ENCODE data around the gene CXCL5.
"Not testable (repeated sequence)": the region's sequence is repeated elsewhere in the genome, so short reads cannot be mapped to it uniquely, and the experiment has no call there.

CXCL5 gene

GRCh38 chr4:74015126-74015780, 16.8 kb upstream of the CXCL5 start:
- no peak for DNase-seq (ENCODE audit: low read depth)

DNA sequence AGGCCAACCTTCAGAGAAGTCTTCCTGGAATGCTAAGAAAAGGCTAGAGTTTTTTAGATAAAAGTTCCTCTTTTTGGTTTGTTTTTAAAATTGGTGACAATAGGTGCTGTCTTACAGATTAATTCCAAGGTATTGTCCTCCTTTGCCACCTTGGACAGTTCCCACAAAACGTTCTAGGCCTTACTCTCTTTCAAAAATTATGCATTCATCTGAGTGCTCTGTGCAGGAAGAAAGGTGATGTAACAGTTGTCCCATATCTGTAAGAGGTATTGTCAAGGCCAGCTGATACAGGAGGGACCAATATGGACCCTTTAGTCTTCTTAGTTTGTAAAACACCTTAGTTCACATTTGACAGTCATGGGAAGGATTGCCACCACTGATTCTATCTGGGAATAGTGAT, 15.9 kb upstream of the CXCL5 start:
- DNase-seq (ENCODE audit: low read depth) = no peak

- DNase-seq (ENCODE audit: low read depth) = no peak
Measured at GRCh38 chr4:74013264-74013663, 14.8 kb upstream of the CXCL5 start.

DNA sequence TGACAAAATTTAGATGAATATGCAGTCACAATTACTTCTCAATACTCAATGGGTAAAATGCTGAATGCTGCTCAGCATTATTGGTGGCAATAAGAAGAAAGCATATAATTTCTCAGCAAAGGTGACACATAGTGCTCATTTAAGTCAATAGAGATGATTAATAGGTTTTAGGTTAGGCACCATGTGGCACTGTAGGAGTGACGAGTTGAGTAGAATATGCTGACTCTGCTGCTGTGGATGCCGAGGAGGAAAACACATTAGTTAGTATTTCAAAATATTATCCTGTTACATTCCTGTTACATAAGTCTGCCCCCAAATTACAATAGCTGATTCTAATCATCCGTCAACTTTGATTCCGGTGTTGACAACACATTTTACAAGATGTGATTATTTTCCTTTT, 13.7 kb upstream of the CXCL5 start:
- DNase-seq (ENCODE audit: low read depth) = no peak

DNA sequence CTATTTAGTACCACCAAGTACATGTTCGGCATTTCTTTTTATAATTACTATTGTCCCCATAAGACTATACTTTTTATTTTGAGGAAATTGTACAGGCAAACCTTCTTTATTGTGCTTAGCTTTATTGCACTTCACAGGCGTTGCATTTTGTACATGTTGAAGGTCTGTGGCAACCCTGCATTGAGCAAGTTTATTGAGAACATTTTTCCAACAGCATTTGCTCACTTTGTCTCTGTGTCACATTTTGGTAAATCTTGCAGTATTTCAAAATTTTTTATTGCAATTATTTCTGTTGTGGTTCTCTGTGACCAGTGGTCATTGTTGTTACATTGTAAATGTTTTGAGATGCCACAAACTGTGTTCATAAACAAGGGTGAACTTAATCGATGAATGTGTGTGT, 10.8 kb upstream of the CXCL5 start:
- DNase-seq (ENCODE audit: low read depth) = no peak

DNA sequence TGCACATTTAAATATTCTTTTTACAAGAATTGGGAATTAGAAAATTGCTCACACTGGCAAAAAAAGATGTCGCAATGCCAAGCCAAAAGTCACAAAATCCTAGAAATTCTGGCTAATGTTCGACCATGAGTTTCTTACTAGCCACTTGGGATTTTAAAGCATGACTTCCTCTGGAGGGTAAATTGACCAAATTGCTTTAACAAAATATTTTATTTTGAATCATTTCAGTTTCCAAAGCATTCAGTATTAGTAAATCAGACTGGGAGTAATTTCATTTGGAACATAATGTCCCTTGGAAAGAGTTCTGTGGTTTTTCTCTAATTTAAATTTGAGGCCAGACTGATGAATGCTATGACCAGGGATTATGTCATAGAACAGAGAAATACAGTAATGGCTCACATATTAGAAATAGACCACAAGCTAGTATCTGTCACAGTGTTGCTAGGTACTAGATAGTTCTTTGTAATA, 7.6 kb upstream of the CXCL5 start:
- DNase-seq (ENCODE audit: low read depth) = no peak

- no peak for DNase-seq (ENCODE audit: low read depth)
Measured at GRCh38 chr4:74005528-74005927, 7.1 kb upstream of the CXCL5 start.

DNA sequence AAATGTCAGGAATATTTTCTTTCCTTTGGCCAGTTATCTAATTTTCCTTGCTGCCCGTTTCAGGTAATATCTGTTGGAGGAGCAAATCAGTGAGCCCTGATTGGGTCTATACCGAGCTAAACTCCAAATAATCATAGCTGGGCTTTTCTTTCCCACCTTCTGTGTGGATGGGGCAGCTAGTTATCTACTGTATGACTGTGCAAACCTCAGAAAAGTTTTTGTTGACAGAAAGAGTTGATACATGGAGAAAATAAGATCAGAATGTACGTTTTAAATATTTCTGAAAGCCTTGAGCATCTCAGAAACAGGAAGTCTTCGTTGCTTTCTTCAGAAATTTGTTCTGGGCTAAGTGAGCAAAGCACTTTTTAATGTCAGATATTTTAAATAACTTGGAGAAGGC, 6.2 kb upstream of the CXCL5 start:
- DNase-seq (ENCODE audit: low read depth) = no peak

GRCh38 chr4:74000301-74000700, 1.8 kb upstream of the CXCL5 start:
- no peak for DNase-seq (ENCODE audit: low read depth)

DNA sequence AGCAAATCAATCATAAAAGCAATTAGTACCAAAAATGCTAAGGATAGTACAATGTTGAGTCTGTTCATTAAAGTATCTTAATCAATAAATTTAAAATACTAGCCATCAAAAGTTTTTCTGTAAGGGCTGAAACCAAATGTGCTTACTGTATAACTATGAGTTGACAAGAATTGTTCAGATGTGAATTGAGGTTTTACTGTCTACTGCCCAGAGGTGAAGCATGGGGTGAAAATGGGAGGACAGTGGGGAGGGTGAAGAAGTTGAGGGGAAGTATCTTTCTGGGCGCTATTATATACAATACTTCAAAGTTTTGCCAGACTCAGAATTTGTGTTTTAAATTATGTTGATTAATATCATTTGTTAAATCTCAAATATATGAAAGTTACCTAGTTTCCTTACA, 6.4 kb downstream of the CXCL5 start:
- DNase-seq (ENCODE audit: low read depth) = no peak

DNA sequence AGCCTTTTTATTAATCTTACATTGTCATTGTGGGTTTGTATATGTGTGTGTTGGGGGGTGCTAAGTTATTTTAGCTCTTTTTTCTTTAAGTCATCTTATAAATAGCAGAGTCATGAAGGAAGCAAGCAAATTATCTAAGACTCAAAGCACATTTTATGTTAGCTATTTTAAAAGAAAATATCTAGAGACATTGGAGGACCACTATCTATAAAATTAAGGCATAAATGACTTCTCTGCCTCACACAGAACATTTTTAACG, 6.8 kb downstream of the CXCL5 start:
- no peak for DNase-seq (ENCODE audit: low read depth)

DNA sequence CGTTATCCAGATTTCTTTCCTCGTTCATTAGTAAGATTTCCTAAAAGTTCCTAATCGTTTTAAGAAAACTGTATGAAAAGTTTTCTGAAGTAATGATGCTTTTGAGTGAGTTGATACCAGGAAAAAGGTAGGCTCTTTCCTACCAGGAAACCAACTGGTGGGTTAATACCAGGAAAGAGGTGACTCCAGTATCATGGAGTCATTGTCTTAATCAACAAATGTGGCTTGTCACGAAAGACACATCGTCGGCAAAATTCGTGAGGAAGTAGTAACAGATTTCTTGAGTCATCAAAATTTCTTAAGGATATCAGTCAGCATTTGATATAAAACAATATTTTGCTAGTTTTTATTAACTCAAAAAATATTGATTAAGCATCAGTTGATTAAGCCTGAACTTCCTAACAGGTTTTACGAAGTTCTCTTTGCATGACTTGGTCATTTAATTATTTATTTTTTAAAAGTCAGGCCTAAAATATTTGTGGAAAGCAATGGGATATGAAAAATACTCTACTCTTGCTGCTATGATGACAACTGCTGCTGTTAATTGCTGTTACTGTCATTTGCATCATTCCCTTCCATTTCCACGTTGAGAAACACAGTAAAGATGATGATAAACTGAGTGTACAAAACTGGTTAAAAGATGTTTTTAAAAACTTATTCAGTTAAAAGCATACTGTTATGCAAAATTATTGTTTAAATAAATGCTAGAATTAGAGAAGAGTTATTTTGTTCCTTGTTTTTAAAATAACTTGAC, 7.3 kb downstream of the CXCL5 start:
- DNase-seq (ENCODE audit: low read depth) = no peak

DNA sequence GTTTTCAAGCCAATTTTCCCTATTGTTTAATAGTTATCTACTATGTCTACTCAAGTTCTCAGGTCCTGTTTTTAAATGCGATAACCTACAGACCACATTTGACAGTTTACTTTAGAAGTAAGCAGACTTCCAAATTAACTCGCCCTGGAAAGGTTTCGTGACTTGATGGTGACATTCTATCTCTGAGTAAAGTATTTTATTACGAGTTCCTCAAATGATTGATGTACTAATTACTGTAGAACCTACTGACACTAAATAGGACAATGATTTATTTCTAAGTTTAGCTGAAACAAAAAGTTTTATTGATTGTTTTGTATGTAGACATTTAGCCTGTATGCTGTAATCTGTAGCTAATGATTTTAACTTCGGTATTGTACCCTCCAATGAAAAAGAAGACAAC, 8.5 kb downstream of the CXCL5 start:
- DNase-seq (ENCODE audit: low read depth) = no peak

GRCh38 chr4:73989031-73989430, 9.4 kb downstream of the CXCL5 start:
- DNase-seq (ENCODE audit: low read depth) = no peak

DNA sequence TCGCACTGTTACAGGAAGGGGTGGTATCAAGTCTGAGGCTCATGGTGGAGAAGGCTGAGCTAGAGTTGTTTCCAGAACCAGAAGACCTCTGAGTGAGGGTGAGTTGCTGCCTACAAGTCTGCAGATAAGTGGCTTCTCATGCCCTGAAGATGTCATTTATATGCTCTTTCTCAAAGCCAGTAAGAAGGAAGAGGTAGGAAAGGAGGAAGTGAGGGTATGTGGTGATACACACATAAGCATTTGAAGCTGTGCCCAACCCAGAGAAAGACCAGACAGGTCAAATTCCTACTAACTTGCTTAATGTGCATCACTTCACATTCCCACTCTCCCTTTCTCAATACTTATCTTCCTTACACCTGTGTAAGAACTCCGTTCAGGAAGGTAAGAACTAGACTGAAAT, 10.4 kb downstream of the CXCL5 start, which contains the start of gene PPBP:
PPBP (minus strand) TSS at position 130 of the 400 bp plus-strand sequence; CDS start at position 43, 87 bp downstream.
- no peak for DNase-seq (ENCODE audit: low read depth)

GRCh38 chr4:73985528-73985852, 13.0 kb downstream of the CXCL5 start:
- DNase-seq (ENCODE audit: low read depth) = no peak

- DNase-seq (ENCODE audit: low read depth) = no peak
Measured at GRCh38 chr4:73984736-73985527, 13.5 kb downstream of the CXCL5 start.

GRCh38 chr4:73981175-73981574, 17.3 kb downstream of the CXCL5 start:
- DNase-seq (ENCODE audit: low read depth) = not testable (repeated sequence)

GRCh38 chr4:73979407-73979957, 19.0 kb downstream of the CXCL5 start:
- no peak for DNase-seq (ENCODE audit: low read depth)

GRCh38 chr4:73978886-73979285, 19.6 kb downstream of the CXCL5 start:
- DNase-seq (ENCODE audit: low read depth) = no peak

DNA sequence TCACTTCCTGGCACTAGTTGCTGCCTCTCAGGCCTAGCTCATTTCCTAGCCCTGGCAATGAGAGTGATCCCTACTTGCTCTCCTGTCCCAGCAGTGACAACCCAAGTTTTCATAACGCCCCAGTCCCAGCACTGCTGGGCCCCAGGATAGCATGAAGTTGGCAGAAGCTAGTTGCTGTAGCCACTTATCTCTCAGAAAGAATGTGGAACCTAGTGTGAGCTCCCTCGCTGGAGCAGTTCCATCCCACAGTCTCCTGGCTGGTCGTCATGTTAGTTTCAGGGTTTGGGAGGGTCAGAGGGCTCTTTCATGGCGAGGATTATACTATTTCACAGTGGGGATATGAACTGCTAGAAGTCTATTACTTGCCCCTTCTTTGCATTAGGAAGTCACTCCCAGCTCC, 21.8 kb downstream of the CXCL5 start:
- DNase-seq (ENCODE audit: low read depth) = no peak

GRCh38 chr4:73976217-73976616, 22.3 kb downstream of the CXCL5 start:
- DNase-seq (ENCODE audit: low read depth) = no peak

DNA sequence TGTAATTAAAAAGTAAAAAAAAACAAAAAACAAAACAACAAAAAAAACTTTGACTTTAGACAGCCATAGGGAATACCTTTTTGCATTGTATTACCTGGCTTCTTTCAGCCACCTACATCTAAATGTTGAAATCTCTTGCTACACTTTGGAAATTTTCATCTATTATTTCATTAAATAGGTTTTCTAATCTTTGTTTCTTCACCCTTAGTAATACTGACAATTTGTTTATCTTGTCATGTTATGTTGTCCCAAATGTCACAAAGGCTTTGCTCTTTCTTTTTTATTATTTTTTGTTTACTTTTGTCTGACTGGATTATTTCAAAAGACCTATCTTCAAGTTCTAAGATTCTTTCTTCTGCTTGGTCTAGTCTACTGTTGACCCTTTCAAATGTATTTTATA, 24.1 kb downstream of the CXCL5 start:
- no peak for DNase-seq (ENCODE audit: low read depth)
